CD4-positive, alpha-beta T cell treated with Interleukin-4 for 1 hour (primary cell): ENCODE data around the gene MDH2.
"Not testable (repeated sequence)": the region's sequence is repeated elsewhere in the genome, so short reads cannot be mapped to it uniquely, and the experiment has no call there.

ENCODE experiments used
- DNase-seq, 2 donors: peaks; one replicate each; pipeline ENCODE4 v3.0.0-alpha.2; 2020 to 2022

The MDH2 gene, protein sequence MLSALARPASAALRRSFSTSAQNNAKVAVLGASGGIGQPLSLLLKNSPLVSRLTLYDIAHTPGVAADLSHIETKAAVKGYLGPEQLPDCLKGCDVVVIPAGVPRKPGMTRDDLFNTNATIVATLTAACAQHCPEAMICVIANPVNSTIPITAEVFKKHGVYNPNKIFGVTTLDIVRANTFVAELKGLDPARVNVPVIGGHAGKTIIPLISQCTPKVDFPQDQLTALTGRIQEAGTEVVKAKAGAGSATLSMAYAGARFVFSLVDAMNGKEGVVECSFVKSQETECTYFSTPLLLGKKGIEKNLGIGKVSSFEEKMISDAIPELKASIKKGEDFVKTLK

DNA sequence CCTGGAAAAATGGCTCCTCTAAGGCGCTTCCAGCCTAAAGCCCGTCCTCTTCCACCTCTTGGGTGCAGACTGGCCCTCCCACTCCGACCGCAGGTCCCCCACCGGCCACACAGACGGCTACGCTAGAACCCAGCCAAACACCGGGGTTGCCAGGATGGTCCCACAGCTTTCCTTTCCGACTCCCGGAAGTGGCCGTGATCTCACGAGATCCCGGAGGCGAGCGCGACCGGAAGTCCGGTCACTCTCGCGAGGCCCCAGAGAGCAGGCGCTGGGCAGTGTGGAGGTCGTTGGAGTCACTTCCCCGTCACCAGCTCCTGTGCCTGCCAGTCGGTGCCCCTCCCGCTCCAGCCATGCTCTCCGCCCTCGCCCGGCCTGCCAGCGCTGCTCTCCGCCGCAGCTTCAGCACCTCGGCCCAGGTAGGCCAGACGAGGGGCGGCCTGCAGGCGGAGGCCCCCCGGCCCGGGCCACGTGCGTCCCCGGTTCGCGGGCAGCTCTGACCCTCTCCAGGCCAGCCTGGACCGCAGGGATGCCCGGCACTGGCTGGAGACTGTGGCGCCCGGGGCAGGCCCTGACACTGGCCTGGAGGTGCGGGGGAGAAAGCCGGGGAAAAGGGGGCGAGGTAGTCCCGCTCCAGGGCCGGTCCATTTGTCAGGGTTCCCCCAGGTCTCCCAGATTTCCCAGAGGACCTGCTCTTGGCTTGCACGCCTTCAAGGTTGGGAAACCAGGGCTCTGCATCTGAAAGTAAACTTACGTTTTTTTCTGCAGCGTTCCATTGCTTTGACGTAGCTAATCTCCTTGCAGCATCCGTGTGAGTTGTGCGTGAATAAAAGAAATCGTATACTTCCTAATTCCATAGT, at the start of gene MDH2, which contains the start of gene STYXL1:
TSS of gene MDH2 (plus strand) at position 296 of the 857 bp plus-strand sequence. CDS start at position 351, 55 bp downstream.
TSS of gene STYXL1 (minus strand) at position 190 of the 857 bp plus-strand sequence. CDS start 17,477 bp downstream, outside the sequence.
- peak; percentile 92 for DNase-seq

DNA sequence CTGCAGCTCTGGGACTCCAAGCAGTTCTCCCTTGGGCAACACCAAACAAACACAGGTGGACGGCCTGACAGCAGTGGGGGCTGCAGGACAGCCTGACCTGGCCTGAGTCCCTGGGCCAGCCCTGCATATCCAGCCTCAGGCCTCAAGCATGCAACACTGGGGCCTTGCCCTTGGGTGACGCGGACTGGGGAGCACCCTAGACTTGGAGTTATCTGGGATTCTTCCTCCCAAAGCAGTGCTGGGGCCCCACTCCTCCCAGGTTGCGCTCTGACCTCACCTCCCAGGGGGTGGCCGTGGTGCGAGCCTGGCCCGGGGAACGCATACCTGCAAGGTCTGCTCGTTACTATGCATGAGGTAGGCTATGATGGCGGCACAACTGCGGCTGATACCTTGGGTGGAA, 47.3 kb upstream of the MDH2 start:
- no peak for DNase-seq

DNA sequence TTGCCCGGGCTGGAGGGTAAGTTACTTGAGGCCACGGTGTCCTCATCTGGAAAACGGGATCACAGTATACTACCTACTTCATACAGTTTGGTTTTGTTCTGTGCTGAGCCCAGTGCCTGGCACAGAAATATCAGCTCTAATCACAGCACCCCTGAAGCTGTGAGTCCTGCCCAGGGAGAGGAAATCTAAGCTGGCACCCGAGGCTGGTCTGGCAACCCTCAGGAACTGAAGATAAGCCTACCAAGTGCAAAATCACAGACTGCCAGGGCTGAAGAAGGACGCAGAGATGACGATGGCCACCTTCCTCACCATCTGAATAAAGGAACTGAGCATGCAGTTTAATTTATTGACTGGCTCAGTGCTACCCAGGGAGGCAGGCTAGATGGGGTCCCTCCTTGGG, 45.8 kb upstream of the MDH2 start:
- no peak for DNase-seq

DNA sequence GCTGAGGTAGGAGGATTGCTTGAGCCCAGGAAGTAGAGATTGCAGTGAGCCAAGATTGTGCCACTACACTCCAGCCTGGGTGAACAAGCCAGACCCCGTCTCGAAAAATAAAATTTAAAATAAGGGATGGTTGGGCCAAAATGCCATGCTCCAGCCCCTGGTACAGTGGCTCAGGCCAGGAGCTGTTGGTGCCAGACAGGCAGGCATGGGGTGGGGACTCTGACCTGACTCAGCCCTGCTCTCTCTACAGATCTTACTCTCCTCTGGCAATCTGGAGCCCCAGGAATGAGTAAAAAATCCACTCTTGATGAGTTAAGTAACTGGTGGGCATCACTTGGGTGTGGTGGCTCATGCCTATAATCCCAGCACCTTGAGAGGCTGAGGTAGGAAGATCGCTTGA, 45.1 kb upstream of the MDH2 start:
- DNase-seq = no peak

DNA sequence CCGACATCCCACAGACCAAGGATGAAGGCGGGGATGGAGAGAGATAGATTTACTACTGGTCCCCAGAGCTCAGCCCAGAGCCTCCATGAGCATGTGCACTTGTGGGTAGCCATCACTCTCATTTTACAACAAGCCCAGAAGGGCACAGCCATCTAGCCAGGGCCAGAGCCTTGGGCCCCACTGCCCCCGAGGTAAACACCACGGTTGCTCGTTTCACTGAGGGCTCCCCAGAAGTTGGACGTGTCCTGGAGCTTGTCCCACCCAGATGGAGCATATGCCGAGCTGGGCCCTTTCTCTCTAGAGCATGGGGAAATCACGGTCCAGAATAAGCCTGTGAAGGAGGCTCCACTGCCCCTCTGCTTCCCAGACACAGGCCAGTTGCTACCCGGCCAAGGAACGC, 44.6 kb upstream of the MDH2 start:
- DNase-seq = no peak

DNA sequence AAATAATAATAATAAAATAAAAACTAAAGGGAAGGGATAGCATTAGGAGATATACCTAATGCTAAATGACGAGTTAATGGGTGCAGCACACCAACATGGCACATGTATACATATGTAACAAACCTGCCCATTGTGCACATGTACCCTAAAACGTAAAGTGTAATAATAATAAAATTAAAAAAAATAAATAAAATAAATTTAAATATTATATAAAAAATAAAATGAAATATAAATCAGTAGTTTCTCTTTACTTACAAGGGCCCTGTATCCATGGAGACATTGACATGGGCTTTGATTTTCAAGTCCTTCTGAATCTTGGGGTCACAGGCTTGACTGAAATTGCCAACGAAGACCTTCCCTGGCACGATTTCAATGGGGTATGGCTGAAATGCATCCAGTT, 42.9 kb upstream of the MDH2 start:
- not testable (repeated sequence) for DNase-seq

DNA sequence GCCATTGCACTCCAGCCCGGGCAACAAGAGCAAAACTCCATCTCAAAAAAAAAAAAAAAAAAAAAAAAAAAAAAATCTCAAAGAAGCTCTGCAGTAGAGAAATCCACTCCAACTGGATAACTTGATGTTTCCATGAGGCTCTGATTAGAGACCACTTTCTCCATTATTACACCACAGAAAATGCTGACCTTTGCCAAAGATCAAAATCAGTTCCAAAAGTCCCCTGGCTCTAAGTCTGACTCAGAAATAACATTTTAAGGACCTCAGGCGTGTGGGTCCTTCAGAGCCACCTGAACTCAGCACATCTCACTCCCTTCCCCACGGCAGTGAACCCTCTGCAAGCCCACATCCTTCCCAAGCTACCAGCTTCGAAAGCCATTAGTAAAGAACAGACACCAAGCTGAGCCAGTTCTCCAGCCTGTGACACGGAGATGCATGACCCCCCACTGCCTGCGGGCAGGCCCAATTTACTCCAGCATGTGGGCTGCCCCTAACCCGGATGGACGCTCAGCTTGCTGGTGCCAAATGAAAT, 39.7 kb upstream of the MDH2 start:
- peak in 1 of 2 donors; percentile 19 for DNase-seq

DNA sequence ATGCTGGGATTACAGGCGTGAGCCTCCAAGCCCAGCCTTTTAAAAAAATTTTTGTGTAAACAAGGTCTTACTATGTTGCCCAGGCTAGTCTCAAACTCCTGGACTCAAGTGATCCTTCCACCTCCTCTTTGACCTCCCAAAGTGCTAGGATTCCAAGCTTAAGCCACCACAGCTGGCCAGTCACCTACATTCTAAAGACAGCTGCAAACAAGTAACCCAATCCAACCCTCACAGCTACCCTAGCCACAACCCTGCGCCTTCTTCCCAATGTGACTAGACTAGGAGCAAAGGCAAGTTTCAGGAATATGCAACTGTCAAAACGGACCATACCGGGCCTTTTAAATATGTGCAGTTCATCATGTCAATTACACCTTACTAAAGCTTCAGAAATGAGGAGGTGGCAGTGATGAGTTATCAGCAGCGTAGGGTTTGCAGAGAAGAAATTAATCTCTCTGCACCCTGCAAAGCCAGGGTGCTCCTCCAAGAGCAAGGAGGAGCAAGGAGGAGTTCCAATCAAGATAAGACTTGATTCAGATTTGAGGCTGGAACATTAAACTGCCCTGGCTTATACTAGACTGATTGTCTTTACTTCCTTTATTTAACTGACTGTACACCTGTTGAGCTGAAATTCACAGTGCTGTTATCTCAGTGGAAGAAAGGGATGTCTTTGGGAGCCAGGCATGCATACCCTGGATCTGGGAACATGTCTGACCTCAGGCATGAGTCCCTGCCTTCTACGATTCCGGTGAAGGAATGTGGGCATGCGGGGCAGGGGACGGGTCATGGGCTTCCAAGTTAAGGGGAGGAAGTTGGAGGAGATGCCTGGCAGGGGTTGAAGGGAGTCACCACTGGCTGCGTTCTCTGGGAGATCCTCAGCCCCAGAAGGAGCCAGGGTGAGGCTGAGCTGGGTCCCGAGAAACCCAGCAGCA, 38.0 kb upstream of the MDH2 start:
- no peak for DNase-seq

DNA sequence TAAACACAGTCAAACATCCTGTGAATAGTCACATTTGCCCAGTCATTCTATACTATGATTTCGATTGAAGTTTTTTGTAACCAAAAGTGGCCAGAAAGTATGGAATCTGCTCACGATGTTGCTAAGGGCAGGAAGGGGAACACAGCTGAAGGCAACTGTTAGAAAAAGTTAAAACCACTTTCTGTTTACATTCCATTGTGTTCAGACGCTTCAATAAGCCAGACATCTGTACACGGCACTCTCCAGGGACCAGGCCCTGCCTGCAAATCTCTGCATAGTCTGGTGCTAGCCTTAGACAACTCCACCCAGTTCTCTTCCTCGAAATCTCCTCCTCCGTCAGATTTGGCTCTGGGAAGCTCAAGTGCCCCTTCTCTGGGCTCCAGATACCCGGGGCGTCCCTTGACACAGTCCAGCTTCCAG, 36.5 kb upstream of the MDH2 start:
- no peak for DNase-seq

DNA sequence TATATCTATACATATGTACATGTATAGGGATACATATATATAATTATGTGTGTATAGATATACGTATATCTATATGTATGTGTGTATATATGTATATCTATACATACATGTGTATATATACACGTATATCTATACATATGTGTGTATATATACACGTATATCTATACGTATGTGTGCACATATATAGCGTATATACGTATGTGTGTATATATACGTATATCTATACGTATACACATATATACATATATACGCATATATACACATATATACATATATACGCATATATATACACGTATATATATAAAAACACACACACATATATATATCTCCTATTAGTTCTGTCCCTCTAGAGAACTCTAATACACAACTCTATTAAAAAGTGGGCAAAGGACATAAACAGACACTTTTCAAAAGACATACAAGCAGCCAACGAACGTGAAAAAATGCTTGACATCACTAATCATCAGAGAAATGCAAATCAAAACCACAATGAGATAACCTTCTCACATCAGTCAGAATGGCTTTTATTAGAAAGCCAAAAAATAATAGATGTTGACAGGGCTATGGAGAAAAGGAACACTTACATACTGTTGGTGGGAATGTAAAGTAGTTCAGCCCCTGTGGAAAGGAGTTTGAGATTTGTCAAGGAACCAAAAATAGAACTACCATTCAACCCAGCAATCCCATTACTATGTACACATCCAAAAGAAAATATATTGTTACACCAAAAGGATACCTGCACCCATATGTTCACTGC, 31.5 kb upstream of the MDH2 start:
- DNase-seq = no peak

DNA sequence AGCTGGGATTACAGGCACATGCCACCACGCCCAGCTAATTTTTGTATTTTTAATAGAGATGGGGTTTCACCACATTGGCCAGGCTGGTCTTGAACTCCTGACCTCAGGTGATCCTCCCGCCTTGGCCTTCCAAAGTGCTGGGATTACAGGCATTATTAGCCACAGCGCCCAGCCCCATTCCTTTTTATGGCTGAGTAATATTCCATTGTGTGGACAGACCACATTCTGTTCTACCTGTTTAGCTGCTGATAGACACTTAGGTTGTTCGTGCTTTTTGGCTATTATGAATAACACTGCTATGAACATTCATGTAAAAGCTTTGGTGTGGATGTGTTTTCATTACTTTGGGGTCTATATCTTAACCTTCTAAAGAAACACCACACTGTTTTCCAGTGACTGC, 29.4 kb upstream of the MDH2 start:
- DNase-seq = not testable (repeated sequence)

DNA sequence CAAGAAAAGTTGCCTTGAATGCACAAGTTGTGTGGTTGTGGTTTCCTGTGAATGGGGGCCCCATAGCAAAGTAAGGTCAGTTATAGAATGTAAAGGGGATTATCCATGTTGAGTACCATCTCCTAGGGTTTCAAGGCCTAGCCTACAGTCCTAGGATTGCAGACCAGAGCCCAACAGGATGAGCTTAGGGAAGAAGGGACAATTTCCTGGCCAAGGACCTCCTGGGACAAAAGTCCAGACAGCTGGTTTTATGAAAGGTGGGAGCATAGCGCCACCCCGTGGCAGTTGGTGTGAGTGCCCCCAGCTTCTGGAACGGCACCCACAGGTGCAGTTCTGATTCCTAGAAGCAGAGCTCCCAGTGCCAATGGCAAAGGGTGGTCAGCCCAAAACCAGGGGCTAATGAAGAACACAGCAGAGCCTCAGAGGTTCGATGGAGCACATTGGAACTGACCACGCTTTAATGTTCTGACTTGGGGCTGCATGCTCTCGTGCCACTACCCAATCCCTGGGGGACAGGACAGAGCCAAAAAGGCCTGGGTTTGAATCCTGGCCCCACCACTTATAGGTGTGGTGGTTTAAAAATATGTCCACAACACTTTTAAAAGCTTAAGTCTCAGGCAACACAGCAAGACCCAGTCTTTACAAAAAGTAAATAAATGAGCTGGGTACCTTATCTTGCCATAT, 27.7 kb upstream of the MDH2 start:
- peak; percentile 65 to 70 for DNase-seq

DNA sequence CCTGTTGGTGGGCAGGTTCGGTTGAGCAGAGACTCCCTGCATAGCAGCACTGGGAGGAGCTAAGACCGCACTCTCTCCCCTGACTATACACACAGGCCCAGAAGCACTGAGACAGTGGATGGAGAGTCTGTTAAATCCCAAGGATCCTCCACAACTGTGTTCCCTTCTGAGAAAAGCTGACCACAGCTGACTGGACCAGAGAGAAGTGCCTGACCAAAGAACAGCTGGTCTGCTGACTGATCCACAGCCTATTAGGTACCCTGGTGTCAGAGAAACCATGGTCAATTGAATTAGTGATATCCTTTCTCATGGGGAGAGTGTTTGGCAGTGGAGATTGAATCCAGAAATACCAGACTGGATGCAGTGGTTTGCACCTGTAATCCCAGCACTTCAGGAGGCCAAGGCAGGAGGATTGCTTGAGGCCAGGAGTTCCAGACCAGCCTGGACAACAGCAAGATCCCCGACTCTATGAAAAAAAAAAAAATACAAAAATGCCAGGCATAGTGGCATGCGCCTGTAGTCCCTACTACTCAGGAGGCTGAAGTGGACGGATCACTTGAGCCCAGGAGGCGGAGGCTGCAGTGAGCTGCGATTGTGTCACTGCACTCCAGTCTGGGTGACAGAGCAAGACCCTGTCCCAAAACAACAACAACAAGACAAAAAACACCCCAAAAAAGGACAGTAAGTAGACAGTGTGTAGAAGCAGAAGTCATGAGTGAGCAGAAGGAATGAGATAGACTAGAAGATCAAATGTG, 25.7 kb upstream of the MDH2 start:
- no peak for DNase-seq

DNA sequence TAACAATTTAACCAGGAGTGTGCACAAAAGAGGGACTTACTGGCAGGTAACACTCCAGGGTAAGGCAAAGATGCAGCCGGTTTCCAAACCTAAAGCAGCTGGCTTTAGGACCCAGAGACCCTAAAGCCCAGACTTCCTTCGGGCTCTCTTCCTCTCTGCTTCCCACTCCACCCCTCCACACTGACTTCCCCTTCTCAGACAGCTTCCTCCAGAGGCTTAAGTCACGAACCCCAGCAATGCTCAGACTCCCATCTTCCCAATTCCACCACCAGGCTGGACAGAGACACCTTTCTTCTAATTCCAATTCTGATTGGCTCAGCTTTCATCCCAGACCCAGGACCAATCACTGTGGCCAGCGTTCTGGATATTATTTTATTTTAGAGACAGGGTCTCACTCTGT, 24.9 kb upstream of the MDH2 start:
- peak; percentile 4 to 34 for DNase-seq

DNA sequence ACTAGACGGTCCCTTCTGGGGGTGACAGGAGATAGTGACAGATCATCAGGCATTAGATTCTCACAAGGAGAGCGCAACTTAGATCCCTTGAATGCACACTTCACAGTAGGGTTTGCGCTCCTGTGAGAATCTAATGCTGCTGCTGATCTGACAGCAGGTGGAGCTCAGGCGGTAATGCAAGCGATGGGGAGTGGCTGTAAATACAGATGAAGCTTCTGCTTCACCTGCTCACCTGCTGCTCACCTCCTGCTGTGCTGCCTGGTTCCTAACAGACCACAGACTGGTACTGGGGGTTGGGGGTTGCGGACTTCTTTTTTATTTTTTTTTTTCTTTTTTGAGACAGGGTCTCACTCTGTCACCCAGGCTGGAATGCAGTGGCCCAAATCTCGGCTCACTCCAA, 18.2 kb upstream of the MDH2 start:
- DNase-seq = not testable (repeated sequence)

DNA sequence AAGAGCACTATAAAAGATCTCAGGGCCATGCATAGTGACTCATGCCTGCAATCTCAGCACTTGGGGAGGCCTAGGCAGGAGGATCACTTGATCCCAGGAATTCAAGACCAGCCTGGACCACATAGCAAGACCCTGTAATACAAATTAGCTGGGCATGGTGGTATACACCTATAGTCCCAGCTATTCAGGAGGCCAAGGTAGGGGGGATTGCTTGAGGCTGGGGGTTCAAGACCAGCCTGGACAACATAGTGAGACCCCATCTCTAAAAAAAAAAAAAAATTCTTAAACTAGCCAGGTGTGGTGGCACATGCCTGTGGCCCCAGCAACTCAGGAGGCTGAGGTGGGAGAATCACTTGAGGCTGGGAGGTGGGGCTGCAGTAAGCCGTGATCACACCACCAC, 15.9 kb upstream of the MDH2 start:
- no peak for DNase-seq

DNA sequence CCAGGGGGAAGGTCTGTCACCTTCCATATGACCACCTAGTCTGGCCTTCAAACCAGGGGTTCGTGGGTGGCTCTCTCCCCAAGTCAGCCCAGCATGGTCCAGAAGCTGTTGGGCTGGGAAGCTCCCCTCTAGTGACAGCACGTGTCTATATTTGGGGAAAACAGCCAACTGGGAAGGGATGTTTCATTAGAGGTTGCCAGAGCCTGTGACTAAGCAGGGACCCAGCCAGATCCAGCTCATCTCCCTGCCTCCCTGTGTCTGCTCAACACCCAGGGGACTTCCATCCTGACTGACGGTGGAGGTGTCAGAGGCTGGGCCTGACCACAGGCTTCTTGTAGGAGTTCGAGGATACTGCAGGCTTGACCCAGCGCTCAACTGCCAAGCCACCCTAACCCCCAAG, 10.6 kb upstream of the MDH2 start:
- no peak for DNase-seq

DNA sequence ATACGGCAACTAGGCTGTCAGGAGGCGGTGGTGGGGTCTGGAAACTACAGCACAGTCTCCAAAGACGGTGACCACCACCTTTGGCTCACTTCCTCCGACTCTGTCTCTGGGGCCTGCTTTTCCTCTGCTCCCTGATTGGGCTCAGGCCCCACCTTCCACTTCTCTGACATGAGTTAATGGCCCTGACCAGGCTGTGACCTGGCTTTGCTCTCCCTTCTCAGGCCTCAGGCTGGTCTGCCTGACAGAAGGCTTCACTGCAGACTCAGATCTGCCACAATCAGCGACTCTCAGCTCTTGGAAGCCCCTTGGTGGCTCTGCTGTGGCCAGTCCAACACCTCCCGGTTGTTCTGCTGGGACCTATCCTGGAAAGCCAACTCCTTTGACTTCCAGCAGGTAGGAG, 7.8 kb upstream of the MDH2 start:
- no peak for DNase-seq

DNA sequence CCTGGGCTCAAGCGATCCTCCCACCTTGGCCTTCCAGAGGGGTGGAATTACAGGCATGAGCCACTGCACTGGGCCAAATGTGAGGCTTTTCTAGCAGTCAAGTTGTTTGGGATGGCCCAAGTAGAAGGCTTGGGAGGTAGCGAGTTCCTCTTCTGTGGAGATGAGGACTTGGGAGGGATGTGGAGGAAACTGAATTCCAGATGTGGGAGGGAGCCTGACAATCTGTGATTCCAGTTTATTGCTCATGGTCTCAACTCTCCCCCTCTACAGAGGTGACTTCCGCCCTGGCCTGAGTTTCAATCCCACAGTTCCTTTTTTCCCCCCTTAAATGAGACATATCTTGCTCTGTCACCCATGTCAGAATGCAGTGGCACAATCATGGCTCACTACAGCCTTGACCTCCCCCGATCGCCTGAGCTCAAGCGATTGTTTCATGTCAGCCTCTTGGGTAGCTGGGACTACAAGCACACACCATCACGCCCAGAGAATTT, 3.5 kb upstream of the MDH2 start:
- no peak for DNase-seq

DNA sequence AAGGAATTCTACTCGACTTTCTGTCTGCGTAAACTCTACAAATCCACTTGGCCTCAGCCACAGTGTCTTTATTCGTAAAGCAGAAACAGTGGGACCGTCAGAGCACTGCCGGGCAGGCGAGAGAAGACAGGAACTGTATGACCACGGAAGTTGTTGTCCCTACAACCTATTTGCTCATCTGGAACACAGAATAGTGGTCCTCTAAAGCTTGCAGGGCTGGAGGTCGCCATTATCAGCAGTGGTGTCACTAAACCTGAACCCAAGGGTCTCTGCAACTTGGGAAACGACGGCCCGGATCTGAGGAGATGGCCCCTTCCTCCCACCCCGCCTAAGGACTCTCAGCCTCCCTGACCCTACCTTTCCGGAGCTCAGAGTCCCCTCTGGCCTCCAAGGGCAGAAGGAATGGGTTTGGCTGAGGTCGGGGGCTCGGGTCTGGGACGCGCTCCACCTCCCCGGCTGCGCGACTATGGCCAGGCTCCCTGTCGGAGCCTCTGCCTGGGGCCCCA, 548 bp upstream of the MDH2 start:
- no peak for DNase-seq
